GM23248 (cell line): ENCODE measurements around the gene THADA. TPM values are rescaled to one million over a fixed set of nuclear protein-coding genes. Genes with fewer than 3 reads are reported as not detected.

ENCODE experiments used
- DNase-seq: peaks from one replicate; pipeline ENCODE4 v3.0.0-alpha.2; 2015
- H2AFZ ChIP-seq: fragments of 200-600 bp; sonication (generic); 2 replicates; pipeline ENCODE4 v1.6.1; 2016; ENCODE audit warnings: antibody characterized with exemption
- H3F3A ChIP-seq: fragments of 200-600 bp; sonication (generic); 2 replicates; pipeline ENCODE4 v1.6.1; 2016; ENCODE audit warnings: mild to moderate bottlenecking, antibody characterized with exemption, mixed run types; ENCODE audit not compliant: insufficient read depth
- H3K27ac ChIP-seq: fragments of 200-600 bp; sonication (generic); 2 replicates; pipeline ENCODE4 v1.5.1; 2016; ENCODE audit warnings: mild to moderate bottlenecking
- H3K27me3 ChIP-seq: fragments of 200-600 bp; sonication (generic); replicated peaks from 2 replicates; pipeline ENCODE4 v1.6.1; 2016; ENCODE audit warnings: mild to moderate bottlenecking; ENCODE audit not compliant: insufficient read depth
- H3K36me3 ChIP-seq: fragments of 200-600 bp; sonication (generic); 2 replicates; pipeline ENCODE4 v1.6.1; 2016; ENCODE audit warnings: low read depth, mild to moderate bottlenecking
- H3K4me1 ChIP-seq: fragments of 200-600 bp; sonication (generic); 2 replicates; pipeline ENCODE4 v1.6.1; 2016; ENCODE audit warnings: mild to moderate bottlenecking; ENCODE audit not compliant: insufficient read depth
- H3K4me2 ChIP-seq: fragments of 200-600 bp; sonication (generic); one replicate; pipeline ENCODE4 v1.6.1; 2016; ENCODE audit warnings: mild to moderate bottlenecking; ENCODE audit not compliant: unreplicated experiment
- H3K4me3 ChIP-seq: fragments of 200-600 bp; sonication (generic); 2 replicates; pipeline ENCODE4 v1.5.1; 2016; ENCODE audit warnings: mild to moderate bottlenecking
- H3K79me2 ChIP-seq: fragments of 200-600 bp; sonication (generic); 2 replicates; pipeline ENCODE4 v1.6.1; 2016; ENCODE audit warnings: mild to moderate bottlenecking; ENCODE audit not compliant: insufficient read depth
- H3K9ac ChIP-seq: fragments of 200-600 bp; sonication (generic); 2 replicates; pipeline ENCODE4 v1.6.1; 2016; ENCODE audit warnings: mild to moderate bottlenecking
- H3K9me2 ChIP-seq: fragments of 200-600 bp; sonication (generic); 2 replicates; pipeline ENCODE4 v1.6.1; 2016; ENCODE audit warnings: mixed run types, mild to moderate bottlenecking, moderate library complexity; ENCODE audit not compliant: insufficient read depth
- H3K9me3 ChIP-seq: fragments of 200-600 bp; sonication (generic); one replicate; pipeline ENCODE4 v1.6.1; 2017; ENCODE audit warnings: low read depth
- H4K20me1 ChIP-seq: fragments of 200-600 bp; sonication (generic); 2 replicates; pipeline ENCODE4 v1.6.0; 2016; ENCODE audit not compliant: insufficient read depth
- EZH2 ChIP-seq: fragments of 200-600 bp; sonication (generic); IDR thresholded peaks from 2 replicates; pipeline ENCODE4 v1.6.1; 2018; ENCODE audit warnings: antibody characterized with exemption, mild to moderate bottlenecking; ENCODE audit not compliant: insufficient read depth, poor library complexity, severe bottlenecking
- EZH2phosphoT487 ChIP-seq: fragments of 200-600 bp; sonication (generic); IDR thresholded peaks from 2 replicates; pipeline ENCODE4 v1.6.1; 2018; ENCODE audit warnings: antibody characterized with exemption, moderate library complexity, mild to moderate bottlenecking, low read depth; ENCODE audit not compliant: insufficient read depth
- WGBS, 2 experiments: methylation state at CpG; one replicate each; pipeline ENCODE4 v1.1.6; 2015 to 2017; ENCODE audit warnings: low lambda C conversion rate in 2 of 2, low coverage in 1 of 2; ENCODE audit errors: missing lambda C conversion rate in 2 of 2; 5-methylcytosine and 5-hydroxymethylcytosine counted together
- in situ Hi-C: fragments of 300-500 bp; cut with MboI; formaldehyde crosslinking; loops from 2 replicates; pipeline ENCODE4 v1.15.0; 2020
- polyA plus RNA-seq: library from polyadenylated mRNA; unstranded; fragments of >200 nt; fragmentation: Nextera tagmentation; extraction: Ambion mirVana; gene quantifications from 2 replicates; pipeline ENCODE4 v1.2.1, GENCODE V29; 2016
- total RNA-seq: library from RNA; depleted of rRNA; stranded (reverse); fragments of >200 nt; shearing (Covaris generic); gene quantifications from 2 replicates; pipeline ENCODE4 v1.2.3, GENCODE V29; 2014

Gene THADA
- total and polyA plus RNA-seq, 2 experiments from 2014 or later, result 14.1 to 15.8 TPM

DNA sequence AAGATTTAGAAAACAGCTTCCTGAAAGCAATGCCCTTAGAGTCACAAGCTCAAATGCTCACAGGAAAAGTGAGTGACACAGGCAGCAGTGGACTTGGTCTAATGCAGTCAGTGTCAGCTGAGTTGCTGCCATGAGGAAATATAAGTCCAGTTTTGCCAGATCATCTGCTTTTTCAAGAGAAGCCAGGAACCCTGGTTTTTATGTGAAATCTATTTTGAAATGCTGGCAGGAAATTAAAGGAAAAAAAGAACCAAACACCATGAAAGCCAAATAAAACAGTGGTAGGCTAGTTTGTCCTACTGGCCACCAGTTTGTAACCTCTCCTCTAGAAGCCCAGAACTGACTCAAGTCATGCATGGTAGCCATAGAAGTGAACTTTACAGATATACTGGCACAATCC is 109.2 kb downstream of the THADA start:
- H3K36me3 ChIP-seq, result no peaks in the 10 kb centered on the region
- no peak overlapping the region for H3K9ac ChIP-seq
- H4K20me1 ChIP-seq, result no peaks in the 10 kb centered on the region
- no peaks in the 10 kb centered on the region for H3K9me3 ChIP-seq
- no peaks in the 10 kb centered on the region for H3K9me2 ChIP-seq
- H2AFZ ChIP-seq, result no peak overlapping the region
- no peak overlapping the region for H3K4me2 ChIP-seq
- H3K27me3 ChIP-seq, result no peaks in the 10 kb centered on the region
- no peak for TF ChIP-seq EZH2
- TF ChIP-seq EZH2phosphoT487, result no peak
- peaks cover 15% of the 10 kb centered on the region; the same call in 1 of the 2 replicates for H3F3A ChIP-seq
- in situ Hi-C loops, result loop anchor here (10.0 kb wide), 3 partner anchors 252 to 662 kb away; no protein-coding TSS in a partner anchor
- no peaks in the 10 kb centered on the region for H3K79me2 ChIP-seq
- no peak for DNase-seq
- H3K4me3 ChIP-seq, result no peak overlapping the region
- H3K4me1 ChIP-seq, result peaks cover 19% of the 10 kb centered on the region
- no peak overlapping the region for H3K27ac ChIP-seq

- no peak overlapping the region for H3K4me3 ChIP-seq
- H3K9ac ChIP-seq, result no peak overlapping the region
- DNase-seq, result peak; percentile 77
- H3K27me3 ChIP-seq, result no peaks in the 10 kb centered on the region
- no peak for TF ChIP-seq EZH2phosphoT487
- TF ChIP-seq EZH2, result no peak
- H3K4me1 ChIP-seq, result peaks cover 10% of the 10 kb centered on the region
- H3K79me2 ChIP-seq, result no peaks in the 10 kb centered on the region
- H3K27ac ChIP-seq, result no peak overlapping the region
- no peak overlapping the region for H2AFZ ChIP-seq
- H3K36me3 ChIP-seq, result no peaks in the 10 kb centered on the region
- H3K9me3 ChIP-seq, result no peaks in the 10 kb centered on the region
- no peaks in the 10 kb centered on the region for H3K9me2 ChIP-seq
- H3K4me2 ChIP-seq, result no peak overlapping the region
- H3F3A ChIP-seq, result peaks cover 6% of the 10 kb centered on the region; the same call in 1 of the 2 replicates
- H4K20me1 ChIP-seq, result no peaks in the 10 kb centered on the region
- in situ Hi-C loops, result loop anchor here (10.0 kb wide), 3 partner anchors 250 to 660 kb away; no protein-coding TSS in a partner anchor
Measured at GRCh38 chr2:43484323-43484930, 111.4 kb downstream of the THADA start.

DNA sequence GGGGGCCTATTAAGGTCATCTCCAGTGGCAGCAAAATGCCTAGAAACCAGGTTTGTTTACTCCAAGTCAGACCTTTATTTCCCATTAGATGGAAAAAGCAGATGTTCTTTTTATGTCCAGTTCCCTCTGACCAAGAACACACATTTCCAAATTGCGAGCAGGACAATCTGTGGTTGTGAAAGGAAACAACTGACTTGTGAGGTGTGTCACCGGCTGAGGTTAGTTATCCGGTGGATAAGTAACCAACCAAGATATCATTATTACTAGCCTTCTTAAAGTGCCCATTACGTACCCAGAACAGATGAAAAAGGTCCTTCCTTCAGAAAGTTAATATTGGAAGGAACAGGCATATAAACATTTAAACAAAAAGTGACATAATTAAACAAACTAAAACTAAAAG is 112.9 kb downstream of the THADA start:
- WGBS, 2 experiments, result 38 to 43% methylated on average over 4 of the region's 4 CpGs
- Histone ChIP-seq H3K9ac (no peak overlapping the region), H2AFZ (no peak overlapping the region), H3K36me3 (no peaks in the 10 kb centered on the region), H3F3A (peaks cover 14% of the 10 kb centered on the region; the same call in 1 of the 2 replicates), H3K9me2 (no peaks in the 10 kb centered on the region), H4K20me1 (no peaks in the 10 kb centered on the region), H3K79me2 (no peaks in the 10 kb centered on the region), H3K4me2 (no peak overlapping the region), H3K4me3 (no peak overlapping the region), H3K9me3 (no peaks in the 10 kb centered on the region), H3K27ac (0 out of 2 replicates have a peak overlapping the region, but pooled peaks have one; percentile 3), H3K27me3 (no peaks in the 10 kb centered on the region), H3K4me1 (peaks cover 21% of the 10 kb centered on the region)
- TF ChIP-seq EZH2phosphoT487, result no peak
- DNase-seq, result peak; percentile 64
- in situ Hi-C loops, result loop anchor here (10.0 kb wide), 3 partner anchors 248 to 658 kb away; no protein-coding TSS in a partner anchor

DNA sequence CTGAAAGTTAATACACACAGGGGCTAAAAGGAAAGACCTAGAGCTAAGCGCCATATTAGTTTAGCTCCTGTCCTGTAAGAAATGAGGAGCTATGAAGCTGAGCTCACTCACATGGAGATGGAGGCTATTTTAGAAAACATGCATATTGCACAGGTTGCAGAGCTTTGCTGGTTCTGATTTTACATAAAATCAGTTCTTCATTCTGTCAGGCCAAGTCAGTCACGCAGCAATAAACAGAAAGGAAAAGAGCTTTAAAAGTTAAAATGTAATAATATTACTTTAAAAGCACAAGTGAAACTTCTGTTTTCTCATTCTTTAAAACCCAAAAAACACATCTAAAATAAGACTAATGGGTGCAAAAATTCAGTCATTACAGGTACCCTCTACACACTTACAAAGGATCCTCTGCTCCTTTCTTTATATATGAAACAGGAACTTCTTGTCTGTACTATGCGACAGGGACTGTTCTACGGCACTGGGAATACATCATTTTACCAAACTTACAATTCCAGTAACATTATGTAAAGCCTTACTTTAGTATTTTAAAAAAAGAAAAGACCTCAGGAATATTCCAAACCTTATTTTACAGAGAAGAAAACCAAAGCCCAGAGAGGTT is 113.8 kb downstream of the THADA start:
- TF ChIP-seq EZH2phosphoT487, result no peak
- TF ChIP-seq EZH2, result no peak
- in situ Hi-C loops, result loop anchor here (10.0 kb wide), 3 partner anchors 247 to 657 kb away; no protein-coding TSS in a partner anchor

More for the DNA sequence above, 113.8 kb downstream of the THADA start:
- Histone ChIP-seq H3K4me2 (no peak overlapping the region), H4K20me1 (no peaks in the 10 kb centered on the region), H3K4me1 (peaks cover 28% of the 10 kb centered on the region), H3K9me3 (no peaks in the 10 kb centered on the region), H3K27ac (no peak overlapping the region), H3K9ac (no peak overlapping the region), H3K9me2 (no peaks in the 10 kb centered on the region), H3K4me3 (no peak overlapping the region), H3K79me2 (no peaks in the 10 kb centered on the region), H3K36me3 (no peaks in the 10 kb centered on the region), H2AFZ (no peak overlapping the region), H3F3A (peaks cover 14% of the 10 kb centered on the region; the same call in 1 of the 2 replicates), H3K27me3 (no peaks in the 10 kb centered on the region)
- DNase-seq, result no peak
- 95 to 96% methylated on average over 4 of the region's 4 CpGs for WGBS, 2 experiments
